C4-2B (cell line): Measurements from ENCODE around the gene MAD2L2.
A peak's percentile ranks its signal among the peaks of the same experiment; 100 is the strongest.

ENCODE experiments used
- H3K27ac ChIP-seq: fragments of 450-650 bp; 2 replicates; pipeline ENCODE4 v1.5.1; 2017
- ZFX ChIP-seq: fragments of 450-650 bp; IDR thresholded peaks from 2 replicates; pipeline ENCODE4 v1.6.1; 2017
- TF ChIP-seq, protein P1 (sequence below): fragments of 450-650 bp; conservative IDR thresholded peaks from 2 replicates; pipeline ENCODE4 v1.5.1; 2017; ENCODE audit warnings: mild to moderate bottlenecking

Gene MAD2L2

DNA sequence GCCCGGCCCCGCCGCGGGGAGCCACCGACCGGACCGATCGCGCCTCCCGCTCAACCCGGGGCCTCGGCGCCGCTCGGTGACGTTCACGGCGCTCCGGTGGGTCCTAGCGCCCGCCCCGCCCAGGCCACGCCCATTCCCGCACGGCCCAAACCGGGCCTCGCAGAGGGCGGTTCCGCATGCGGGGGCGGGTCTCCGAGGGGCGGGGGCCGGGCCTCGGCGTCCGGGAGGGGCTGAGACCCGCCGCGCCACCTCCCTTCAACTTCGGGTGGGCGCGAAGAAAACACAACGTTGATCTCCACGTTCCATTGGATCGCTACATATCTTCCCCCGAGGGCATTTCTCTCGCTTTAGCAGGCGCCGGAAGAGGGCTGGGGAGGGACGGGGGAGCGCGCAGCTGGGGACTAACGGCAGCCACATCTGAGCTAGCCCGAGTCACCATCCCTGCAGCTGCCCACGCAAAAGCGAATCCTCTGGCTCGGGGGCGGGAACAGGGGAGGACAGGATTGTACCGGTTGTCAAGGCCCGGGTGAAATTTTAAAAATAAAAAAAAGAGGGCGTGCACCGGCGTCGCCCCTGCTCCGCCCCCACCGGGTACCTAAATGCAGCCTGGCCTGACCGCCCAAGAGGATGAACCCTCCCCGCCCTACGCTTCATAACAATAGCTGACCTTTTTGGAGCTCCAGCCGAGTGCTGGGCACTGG is at the start of gene MAD2L2:
TSS of gene MAD2L2 (minus strand) at position 78 of the 701 bp plus-strand sequence. CDS start 547 bp downstream, outside the sequence.
- TF ChIP-seq ZFX = no peak
- TF ChIP-seq, protein P1, sequence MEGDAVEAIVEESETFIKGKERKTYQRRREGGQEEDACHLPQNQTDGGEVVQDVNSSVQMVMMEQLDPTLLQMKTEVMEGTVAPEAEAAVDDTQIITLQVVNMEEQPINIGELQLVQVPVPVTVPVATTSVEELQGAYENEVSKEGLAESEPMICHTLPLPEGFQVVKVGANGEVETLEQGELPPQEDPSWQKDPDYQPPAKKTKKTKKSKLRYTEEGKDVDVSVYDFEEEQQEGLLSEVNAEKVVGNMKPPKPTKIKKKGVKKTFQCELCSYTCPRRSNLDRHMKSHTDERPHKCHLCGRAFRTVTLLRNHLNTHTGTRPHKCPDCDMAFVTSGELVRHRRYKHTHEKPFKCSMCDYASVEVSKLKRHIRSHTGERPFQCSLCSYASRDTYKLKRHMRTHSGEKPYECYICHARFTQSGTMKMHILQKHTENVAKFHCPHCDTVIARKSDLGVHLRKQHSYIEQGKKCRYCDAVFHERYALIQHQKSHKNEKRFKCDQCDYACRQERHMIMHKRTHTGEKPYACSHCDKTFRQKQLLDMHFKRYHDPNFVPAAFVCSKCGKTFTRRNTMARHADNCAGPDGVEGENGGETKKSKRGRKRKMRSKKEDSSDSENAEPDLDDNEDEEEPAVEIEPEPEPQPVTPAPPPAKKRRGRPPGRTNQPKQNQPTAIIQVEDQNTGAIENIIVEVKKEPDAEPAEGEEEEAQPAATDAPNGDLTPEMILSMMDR = no peak
- peak within 1 kb of the TSS; percentile 76 for H3K27ac ChIP-seq

DNA sequence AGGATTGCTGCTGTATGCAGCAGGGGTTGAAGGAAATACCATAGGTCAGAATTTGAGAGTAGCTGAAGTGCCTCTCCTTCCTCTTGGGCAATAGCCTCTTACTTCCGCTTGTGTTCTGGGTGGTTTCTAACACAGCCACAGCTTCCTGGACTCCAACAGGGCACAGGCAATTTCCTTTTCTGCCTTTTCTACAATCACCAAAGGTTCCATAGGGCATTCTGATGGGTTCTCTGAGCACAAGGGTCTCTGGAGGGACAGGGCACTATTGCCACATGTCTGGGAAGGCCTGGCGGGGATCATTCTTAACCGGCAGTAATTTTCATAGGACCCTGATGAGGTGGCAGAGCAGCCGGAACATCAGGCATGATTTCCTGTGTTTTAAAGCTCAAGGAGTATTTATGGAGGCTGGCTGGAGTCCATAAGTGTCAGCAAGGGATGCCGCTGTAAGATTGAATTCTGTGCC is 49.5 kb upstream of the MAD2L2 start:
- no peak overlapping the region for H3K27ac ChIP-seq
- TF ChIP-seq ZFX = no peak
- TF ChIP-seq, protein P1 = no peak

DNA sequence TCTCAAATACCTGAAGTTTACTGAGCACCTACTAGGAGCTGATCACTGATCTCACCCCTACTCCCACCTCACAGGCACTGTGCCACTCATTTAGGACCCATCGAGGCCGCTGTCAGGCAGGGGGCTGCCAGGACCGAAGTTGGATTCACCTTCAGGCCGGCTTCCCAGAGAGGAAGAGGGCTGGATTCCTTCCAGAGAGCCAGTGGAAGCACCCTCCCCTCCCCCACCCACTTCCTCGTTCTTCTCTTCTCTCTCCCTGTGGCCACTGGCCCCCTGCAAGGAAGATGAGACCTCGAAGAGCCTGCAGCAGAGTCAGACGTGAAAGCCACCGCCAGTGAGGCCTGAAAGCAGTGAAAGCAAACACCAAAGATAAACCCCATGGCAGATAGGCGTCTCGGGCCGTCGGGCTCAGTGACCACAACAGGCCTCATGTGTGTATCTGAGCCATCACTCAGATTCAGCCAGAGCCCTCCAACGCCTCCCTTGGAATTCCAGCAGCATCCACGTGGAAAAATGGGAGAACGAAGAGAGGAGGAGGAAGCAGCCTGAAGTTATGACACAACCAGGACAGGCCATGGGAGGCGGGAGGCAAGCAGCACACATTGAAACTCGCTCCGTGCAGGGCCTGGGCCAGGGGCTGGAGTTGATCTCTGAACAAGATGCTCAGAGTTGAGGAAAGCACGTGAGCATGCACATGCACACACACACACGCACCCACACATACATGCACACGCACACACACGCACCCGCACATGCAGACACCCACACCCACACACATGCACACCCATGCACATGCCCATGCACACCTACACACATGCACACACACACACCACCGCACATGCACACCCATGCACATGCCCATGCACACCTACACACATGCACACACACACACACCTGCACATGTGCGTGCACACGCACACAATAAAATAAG is 48.8 kb upstream of the MAD2L2 start:
- no peak for TF ChIP-seq ZFX
- TF ChIP-seq, protein P1 = no peak
- H3K27ac ChIP-seq = no peak overlapping the region

DNA sequence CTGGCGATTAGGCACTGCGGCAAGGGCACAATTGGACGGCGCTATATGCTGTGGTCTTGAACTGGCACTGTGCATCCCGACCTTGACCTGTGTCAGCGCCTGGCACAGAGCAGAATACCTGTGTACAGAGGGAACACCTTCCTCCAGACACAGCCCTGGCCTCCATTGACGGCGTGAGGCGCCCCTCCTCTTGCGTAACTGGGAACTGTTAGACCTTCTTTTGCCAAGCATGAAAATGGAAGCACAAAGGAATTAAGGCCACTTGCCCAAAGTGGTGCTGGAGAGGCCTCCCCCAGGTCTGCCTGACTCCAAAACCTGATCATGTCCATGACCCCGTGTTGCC is 48.2 kb upstream of the MAD2L2 start:
- no peak overlapping the region for H3K27ac ChIP-seq
- TF ChIP-seq ZFX = no peak
- TF ChIP-seq, protein P1 = no peak

DNA sequence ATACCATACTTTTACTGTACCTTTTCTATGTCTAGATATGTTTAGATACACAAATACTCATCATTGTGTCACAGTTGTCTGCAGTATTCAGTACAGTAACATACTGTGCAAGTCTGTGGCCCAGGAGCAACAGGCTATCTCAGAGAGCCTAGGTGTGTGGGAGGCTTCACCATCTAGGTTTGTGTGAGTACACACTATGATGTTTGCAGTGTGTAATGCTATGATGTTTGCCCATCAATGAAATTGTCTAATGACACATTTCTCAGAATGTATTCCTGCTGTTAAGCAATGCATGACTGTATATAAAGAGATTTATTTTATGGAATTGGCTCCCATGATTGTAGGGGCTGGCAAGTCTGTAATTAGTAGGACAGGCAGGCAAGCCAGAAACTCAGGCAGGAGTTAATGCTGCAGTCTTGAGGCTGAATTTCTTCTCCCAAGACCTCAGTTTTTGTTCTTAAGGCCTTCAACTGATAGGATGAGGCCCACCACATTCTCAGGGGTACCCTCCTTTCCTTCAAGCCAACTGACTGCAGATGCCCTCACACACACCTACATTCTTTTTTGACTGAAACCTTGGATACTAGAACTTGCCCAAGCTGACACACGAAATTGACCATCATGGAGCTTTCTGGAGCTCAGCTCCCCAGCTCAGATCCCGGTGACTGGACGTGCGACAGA is 47.3 kb upstream of the MAD2L2 start:
- no peak for TF ChIP-seq ZFX
- TF ChIP-seq, protein P1 = no peak
- no peak overlapping the region for H3K27ac ChIP-seq

DNA sequence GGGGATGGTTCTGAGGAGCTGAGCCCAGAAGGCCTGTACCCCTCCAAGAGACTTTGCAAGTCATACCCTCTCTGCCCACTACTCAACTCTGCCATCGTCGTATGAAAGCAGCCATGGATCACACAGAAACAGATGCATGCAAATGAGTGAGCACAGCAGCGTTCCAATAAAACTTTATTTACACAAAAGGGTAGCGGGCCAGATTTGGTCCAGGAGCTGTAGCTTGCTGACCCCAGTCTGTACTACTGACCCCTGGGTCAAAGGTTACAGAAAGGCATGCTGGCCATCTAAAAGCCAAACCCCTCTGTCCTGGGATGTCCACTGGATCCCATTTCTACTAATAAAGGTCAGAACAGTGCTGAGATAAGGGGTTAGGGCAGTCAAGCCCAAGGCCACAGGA is 46.2 kb upstream of the MAD2L2 start:
- H3K27ac ChIP-seq = no peak overlapping the region
- TF ChIP-seq ZFX = no peak
- TF ChIP-seq, protein P1 = no peak
